Fibroblast of villous mesenchyme (primary cell): Measurements from ENCODE around the gene RNF187. TPM values are rescaled to one million over a fixed set of nuclear protein-coding genes. Genes with fewer than 3 reads are reported as not detected.

Experiments
- DNase-seq: peaks from one replicate; pipeline ENCODE4 v3.0.0-alpha.2; 2010; ENCODE audit warnings: low read depth
- H3K4me3 ChIP-seq: 2 replicates; pipeline ENCODE4 v1.5.1; 2011; ENCODE audit warnings: low read depth, mild to moderate bottlenecking, low read length
- CTCF ChIP-seq: IDR thresholded peaks from 2 replicates; pipeline ENCODE4 v1.5.1; 2012; ENCODE audit warnings: low read depth, mild to moderate bottlenecking, low read length; ENCODE audit not compliant: insufficient read depth
- total RNA-seq: library from RNA; depleted of rRNA; stranded (reverse); fragments of >200 nt; gene quantifications from 2 replicates; pipeline ENCODE4 v1.2.3, GENCODE V29; 2012

RNF187 gene
- total RNA-seq, 1 donor = 41.9 TPM

- DNase-seq = no peak
- no peak for TF ChIP-seq CTCF
- no peak overlapping the region for H3K4me3 ChIP-seq
Observed at GRCh38 chr1:228453614-228454013, 33.6 kb upstream of the RNF187 start.

DNA sequence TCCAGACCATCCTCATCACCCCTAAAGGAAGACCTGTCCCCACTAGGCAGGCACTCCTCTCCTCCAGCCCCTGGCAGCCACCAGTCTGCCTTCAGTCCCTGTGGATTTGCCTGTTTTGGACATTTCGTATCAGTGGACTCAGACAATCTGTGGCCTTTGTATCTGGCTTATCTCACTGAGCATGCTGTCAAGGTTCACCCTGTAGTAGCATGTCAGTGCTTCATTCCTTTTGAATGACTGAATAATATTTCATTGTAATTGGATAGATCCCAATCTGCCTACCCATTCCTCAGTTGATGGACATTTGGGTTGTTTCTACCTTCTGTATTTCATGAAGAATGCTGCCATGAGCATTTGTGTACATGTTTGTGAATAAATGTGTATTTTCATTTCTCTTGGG, 32.9 kb upstream of the RNF187 start:
- TF ChIP-seq CTCF = no peak
- no peak for DNase-seq
- no peak overlapping the region for H3K4me3 ChIP-seq

DNA sequence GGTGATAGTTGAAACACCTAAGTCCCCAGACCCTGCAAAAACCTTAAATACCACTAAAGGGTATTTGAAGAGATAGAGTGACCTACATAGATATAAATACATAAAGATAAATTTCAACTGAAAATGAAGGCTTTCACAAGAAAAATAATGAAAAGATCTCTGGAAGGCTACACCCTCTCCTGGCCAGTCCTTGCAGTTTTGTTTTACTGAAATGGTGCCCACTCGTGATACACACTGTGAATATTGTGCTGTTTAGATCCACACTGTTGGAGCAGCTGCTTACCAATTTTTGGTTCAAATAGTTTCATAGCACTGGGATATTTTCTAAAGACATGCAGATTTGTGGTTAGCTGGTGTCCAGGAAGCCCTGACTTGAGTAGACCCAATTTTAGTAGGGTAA, 31.5 kb upstream of the RNF187 start:
- H3K4me3 ChIP-seq = peak overlapping the region; percentile 31
- peak; percentile 36 for TF ChIP-seq CTCF
- DNase-seq = peak; percentile 28

GRCh38 chr1:228456252-228457016, 30.7 kb upstream of the RNF187 start:
- H3K4me3 ChIP-seq = peak overlapping the region; percentile 79
- TF ChIP-seq CTCF = no peak
- DNase-seq = no peak

DNA sequence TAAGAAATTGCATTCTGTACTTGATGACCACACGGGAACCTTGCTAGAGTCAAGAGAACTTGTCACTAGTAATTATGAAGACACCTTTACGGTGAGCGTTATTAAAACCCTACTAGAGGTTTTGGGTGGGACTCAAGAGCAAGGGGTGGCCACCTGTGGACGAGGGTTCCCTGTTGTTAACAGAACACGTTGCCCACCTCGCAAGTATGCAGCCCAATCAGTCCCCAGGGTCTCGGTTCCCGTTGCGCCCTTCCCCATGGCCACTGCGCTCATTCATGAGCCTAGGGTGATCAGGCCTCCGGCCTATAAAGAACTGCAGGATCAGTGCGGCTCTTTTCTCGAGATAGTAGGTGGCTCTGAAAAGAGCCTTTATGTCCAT, 30.2 kb upstream of the RNF187 start:
- DNase-seq = no peak
- H3K4me3 ChIP-seq = peak overlapping the region; percentile 79
- no peak for TF ChIP-seq CTCF

DNA sequence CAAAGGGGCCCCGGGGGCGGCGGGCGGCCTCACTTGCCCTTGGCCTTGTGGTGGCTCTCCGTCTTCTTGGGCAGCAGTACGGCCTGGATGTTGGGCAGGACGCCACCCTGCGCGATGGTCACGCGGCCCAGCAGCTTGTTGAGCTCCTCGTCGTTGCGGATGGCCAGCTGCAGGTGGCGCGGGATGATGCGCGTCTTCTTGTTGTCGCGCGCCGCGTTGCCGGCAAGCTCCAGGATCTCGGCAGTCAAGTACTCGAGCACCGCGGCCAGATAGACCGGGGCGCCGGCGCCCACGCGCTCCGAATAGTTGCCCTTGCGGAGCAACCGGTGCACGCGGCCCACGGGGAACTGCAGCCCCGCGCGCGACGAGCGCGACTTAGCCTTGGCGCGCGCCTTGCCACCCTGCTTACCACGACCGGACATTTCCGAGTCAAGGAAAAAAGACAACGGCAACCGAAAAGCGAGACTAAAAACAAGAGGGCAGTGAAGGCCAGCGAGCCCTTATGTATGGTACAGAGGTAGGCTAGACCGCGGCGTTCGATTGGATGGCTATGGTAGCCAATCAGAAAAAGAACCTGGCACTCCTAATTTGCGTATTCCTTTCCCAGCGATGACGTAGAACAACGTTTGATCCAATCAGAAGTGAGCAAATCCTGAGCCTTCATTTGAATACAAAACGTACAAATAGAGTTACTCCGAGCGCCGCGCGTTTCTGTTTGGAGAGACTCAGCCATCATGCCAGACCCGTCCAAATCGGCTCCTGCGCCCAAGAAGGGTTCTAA, 29.6 kb upstream of the RNF187 start:
- DNase-seq = peak; percentile 99
- peak overlapping the region; percentile 79 for H3K4me3 ChIP-seq
- peak; percentile 19 for TF ChIP-seq CTCF
